Fibroblast of peridontal ligament (primary cell): ENCODE measurements around the gene MAP3K1.

Source experiments
- DNase-seq: peaks from one replicate; pipeline ENCODE4 v3.0.0-alpha.2; 2010; ENCODE audit errors: extremely low read depth

Gene MAP3K1

DNA sequence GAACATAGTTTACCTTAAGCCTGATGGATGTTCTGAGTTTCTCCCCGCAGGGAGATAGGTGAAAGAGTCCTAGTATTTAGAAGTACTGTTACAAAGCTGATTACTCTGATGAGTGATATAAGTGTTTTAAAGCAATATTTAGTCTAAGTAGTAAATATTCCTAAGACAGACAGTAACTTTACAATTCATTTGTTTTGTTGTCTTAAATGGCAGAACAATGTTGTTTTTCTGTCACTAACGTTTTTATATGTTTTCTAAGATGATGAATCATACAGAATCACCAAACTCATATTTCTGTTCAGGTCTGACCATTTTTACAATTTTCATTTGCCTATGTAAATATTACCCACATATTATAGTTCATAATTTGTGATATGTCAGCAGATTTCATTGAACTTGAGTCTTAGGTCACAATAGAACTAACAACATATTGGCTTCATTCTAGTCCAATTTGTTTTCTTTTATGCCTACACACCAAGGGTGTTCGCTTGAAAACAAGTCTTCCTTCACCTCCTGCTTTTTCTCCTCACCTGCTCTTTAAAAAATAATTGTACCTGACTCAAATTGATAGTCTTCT, 30.6 kb downstream of the MAP3K1 start:
- no peak for DNase-seq

DNA sequence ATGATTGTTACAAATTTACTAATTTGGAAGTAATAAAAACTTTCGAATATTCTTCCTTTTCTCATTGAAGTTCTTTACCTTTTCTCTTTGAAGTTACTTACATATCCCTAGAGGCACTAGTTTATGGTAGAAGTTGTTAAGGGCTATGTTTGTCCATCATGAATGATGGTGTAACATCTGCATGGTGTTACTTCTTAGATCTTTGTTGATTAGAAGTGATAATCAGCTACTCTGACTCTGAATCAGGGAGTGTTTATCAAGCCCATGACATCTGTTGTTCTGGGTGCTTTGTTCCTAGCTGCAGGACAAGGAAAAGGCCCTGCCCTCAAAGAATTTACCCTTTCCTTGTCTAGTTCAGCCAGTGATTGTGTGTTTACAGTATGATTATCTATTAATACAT, 32.9 kb downstream of the MAP3K1 start:
- no peak for DNase-seq

DNA sequence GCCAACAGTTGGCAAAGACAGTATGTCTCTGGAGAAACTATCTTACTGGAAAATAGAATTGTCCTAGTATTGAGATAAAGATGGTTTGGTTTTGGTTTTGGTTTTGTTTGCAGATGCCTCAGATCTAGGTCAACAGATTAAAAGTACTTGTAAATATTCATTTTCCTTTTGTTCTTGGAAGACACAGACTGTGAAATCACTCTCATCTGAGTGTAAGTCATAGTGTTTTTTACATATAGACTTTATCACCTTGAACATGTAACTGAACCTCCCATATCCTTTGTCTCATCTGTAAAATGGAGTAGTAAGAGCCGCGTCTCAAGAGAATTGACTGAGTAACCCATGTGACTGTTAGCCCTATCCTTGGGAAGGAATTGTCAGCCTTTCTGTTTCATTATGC, 34.3 kb downstream of the MAP3K1 start:
- DNase-seq: no peak

- no peak for DNase-seq
Observed at GRCh38 chr5:56850423-56850822, 35.1 kb downstream of the MAP3K1 start.

DNA sequence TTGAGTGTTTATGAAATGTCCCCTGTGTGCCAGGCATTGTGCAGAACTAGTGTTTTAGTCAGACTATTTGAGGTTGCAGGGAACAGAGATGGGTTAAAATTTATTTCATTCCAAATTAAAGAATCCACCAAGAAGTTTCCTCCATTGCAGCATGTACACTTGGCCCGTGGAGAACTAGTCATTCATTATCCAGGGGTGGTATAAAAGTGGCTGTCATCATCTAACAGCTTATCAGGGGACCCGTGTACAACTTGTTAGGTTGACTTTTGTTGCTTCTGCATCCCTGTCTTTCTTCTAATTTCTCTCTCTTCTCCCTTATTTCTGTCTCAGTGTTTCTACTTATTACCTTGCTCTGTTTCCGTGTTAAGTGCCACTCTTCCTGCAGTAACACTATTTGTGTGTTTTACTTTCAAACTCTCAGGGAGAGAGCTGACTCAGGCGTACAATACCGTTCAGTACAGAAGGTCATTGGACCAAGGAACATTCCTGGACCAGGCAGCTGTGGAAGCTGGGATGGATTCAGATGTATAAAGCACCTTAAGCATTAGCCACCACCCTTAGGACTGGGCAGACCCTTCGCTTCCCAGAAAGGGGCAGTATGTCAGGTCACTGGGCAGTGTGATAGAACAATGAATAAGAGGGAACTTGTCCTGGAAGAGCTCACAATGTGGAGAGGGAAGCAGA, 36.1 kb downstream of the MAP3K1 start:
- DNase-seq: peak; percentile 8

GRCh38 chr5:56852228-56853000, 37.1 kb downstream of the MAP3K1 start:
- DNase-seq: peak; percentile 18

DNA sequence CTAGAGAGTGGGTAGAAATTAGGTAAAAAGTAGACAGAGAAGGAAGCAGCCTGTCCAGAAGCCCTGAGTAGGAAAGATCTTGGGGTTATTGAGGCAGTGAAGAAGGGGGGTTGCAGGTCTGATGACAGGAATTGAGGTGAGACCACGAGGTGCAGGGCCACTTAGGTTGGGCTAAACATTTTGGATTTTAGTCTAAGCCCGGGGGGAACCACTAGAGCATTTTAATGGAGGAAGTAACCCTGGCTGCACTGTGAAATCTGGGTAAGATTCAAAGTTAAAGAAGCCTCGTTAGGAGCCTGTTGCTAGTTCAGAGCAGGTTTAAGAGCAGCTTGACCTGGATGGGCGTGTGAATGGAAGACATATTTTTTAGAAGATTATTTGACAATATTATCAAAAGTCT, 38.3 kb downstream of the MAP3K1 start:
- DNase-seq: no peak

GRCh38 chr5:56854920-56855319, 39.6 kb downstream of the MAP3K1 start:
- no peak for DNase-seq

GRCh38 chr5:56856541-56857178, 41.3 kb downstream of the MAP3K1 start:
- DNase-seq: no peak

DNA sequence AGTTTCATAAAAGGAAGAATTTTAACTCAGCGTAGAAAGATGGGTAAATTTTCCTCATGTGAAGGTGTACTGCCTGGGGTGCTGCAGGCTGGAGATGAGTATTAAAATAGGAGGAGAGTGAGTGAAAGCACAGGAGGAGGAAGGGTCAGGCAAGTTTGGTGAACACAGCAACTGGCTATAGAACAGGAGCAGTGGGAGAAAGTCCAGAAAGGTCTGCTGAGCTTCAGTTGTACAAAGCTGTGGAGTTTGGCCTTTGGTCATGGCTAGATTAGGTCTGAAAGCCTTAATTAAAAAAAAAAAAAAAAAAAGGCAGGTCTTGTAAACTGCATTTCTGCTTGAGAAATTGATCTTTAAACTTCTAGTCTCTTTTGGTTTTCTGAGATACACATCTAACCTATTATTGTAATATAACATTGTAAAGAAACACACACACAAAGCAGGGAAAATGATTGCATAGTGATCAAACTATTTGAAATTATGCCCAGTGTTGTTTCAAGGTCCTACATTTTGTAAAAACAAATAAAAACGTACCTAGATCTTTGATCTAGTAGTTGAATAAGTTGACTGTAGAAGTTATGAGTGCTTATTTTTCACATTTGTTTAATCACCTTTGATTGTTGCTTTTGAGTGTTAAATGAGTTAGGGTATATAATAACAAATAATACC, 43.6 kb downstream of the MAP3K1 start:
- no peak for DNase-seq

- DNase-seq: no peak
Observed at GRCh38 chr5:56861893-56862485, 46.6 kb downstream of the MAP3K1 start.

- no peak for DNase-seq
Observed at GRCh38 chr5:56862909-56863308, 47.6 kb downstream of the MAP3K1 start.

- no peak for DNase-seq
Observed at GRCh38 chr5:56871777-56872176, 56.4 kb downstream of the MAP3K1 start.

GRCh38 chr5:56873056-56873455, 57.7 kb downstream of the MAP3K1 start:
- DNase-seq: no peak

DNA sequence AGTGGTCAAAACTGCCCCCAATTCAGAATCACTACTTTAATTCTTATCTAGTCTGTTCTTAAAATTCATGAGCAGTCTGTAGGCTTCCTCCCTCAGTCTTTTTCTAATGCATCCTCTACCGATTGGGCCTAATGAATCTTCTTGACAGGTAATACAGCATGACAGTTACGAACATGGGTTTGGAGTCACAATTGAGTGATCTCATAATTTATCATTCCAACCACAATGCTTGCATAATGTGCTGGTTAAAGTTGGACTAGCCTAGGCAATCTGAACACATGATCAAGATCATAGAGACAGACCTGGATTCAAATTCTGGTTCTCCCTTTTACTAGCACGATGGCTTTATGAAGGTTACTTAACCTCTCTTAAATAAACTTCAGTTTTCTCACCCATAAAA, 61.0 kb downstream of the MAP3K1 start:
- no peak for DNase-seq

GRCh38 chr5:56881571-56881970, 66.2 kb downstream of the MAP3K1 start:
- DNase-seq: no peak

- no peak for DNase-seq
Observed at GRCh38 chr5:56893251-56893951, 78.1 kb downstream of the MAP3K1 start.

DNA sequence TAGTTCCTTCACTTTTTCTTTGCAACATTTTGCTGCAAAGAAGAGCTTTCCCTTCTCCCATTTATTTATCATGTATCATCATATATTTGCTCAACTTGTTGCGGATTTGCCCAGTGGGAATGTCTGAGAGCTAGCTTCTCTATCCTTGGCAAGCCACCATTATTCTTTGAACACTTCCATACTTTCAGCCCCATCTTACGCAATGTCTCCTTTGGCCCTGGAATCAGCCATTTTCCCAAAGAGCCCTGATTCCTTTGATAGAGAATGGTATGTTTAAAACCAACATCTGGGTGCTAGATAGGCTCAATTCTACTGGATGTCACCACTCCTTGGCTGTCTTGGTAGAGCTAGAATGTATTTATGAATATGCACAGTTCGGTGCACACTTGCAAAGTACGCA, 81.4 kb downstream of the MAP3K1 start:
- DNase-seq: no peak

DNA sequence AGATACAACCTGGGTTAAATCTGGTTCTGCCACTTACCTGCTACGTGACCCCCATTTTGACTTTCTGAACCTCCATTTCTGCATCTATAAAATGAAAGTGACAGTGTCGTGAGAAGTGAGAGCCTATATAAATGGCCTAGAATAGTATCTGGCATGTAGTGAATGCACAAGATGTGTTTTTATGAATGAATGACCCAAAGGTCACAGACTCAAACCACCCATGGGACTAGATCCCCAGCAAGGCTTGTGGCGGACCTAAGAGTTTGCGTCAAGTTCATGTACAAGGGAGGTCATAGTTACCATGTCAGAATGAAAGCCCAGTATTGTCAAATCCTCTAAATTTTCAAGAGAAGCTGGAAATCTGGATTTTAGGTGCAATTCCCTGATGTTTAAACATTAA, 82.9 kb downstream of the MAP3K1 start:
- DNase-seq: no peak

GRCh38 chr5:56900395-56900794, 85.0 kb downstream of the MAP3K1 start:
- peak; percentile 18 for DNase-seq
